GM18858 (cell line): Measurements from ENCODE around the gene SLC9A9.
"Not testable (repeated sequence)": the region's sequence is repeated elsewhere in the genome, so short reads cannot be mapped to it uniquely, and the experiment has no call there.

Experiments used
- ATAC-seq: cut with Tn5 transposase; IDR thresholded peaks from one replicate; pipeline ENCODE4 v1.9.1; 2021; ENCODE audit not compliant: unreplicated experiment

Gene SLC9A9

GRCh38 chr3:143811602-143812001 lies 36.7 kb downstream of the SLC9A9 start:
- ATAC-seq = no peak

GRCh38 chr3:143810953-143811265 lies 37.4 kb downstream of the SLC9A9 start:
- ATAC-seq = peak; percentile 56

- no peak for ATAC-seq
Measured at GRCh38 chr3:143810166-143810952, 37.9 kb downstream of the SLC9A9 start.

GRCh38 chr3:143809121-143809621 lies 39.1 kb downstream of the SLC9A9 start:
- ATAC-seq = no peak

GRCh38 chr3:143808030-143808429 lies 40.2 kb downstream of the SLC9A9 start:
- no peak for ATAC-seq

GRCh38 chr3:143806038-143806437 lies 42.2 kb downstream of the SLC9A9 start:
- no peak for ATAC-seq

- ATAC-seq = not testable (repeated sequence)
Measured at GRCh38 chr3:143805476-143805875, 42.8 kb downstream of the SLC9A9 start.

- not testable (repeated sequence) for ATAC-seq
Measured at GRCh38 chr3:143801046-143801445, 47.2 kb downstream of the SLC9A9 start.

- ATAC-seq = not testable (repeated sequence)
Measured at GRCh38 chr3:143798151-143798550, 50.1 kb downstream of the SLC9A9 start.

- ATAC-seq = no peak
Measured at GRCh38 chr3:143795874-143796273, 52.4 kb downstream of the SLC9A9 start.

GRCh38 chr3:143794793-143795462 lies 53.3 kb downstream of the SLC9A9 start:
- no peak for ATAC-seq

GRCh38 chr3:143793971-143794370 lies 54.3 kb downstream of the SLC9A9 start:
- no peak for ATAC-seq

GRCh38 chr3:143791386-143791785 lies 56.9 kb downstream of the SLC9A9 start:
- ATAC-seq = no peak

- ATAC-seq = no peak
Measured at GRCh38 chr3:143786219-143787191, 61.8 kb downstream of the SLC9A9 start.

- ATAC-seq = no peak
Measured at GRCh38 chr3:143784446-143784845, 63.8 kb downstream of the SLC9A9 start.

GRCh38 chr3:143783851-143784370 lies 64.4 kb downstream of the SLC9A9 start:
- ATAC-seq = no peak

- peak; percentile 92 for ATAC-seq
Measured at GRCh38 chr3:143775459-143775858, 72.8 kb downstream of the SLC9A9 start.

GRCh38 chr3:143771939-143772338 lies 76.3 kb downstream of the SLC9A9 start:
- no peak for ATAC-seq

GRCh38 chr3:143771258-143771657 lies 77.0 kb downstream of the SLC9A9 start:
- ATAC-seq = no peak

- ATAC-seq = no peak
Measured at GRCh38 chr3:143770391-143770790, 77.9 kb downstream of the SLC9A9 start.

GRCh38 chr3:143769616-143770015 lies 78.7 kb downstream of the SLC9A9 start:
- ATAC-seq = no peak
